HG03159 (cell line): ENCODE results near the gene NPAS3.

Source experiments
- ATAC-seq: cut with Tn5 transposase; IDR thresholded peaks from one replicate; pipeline ENCODE4 v1.9.1; 2021; ENCODE audit warnings: mild to moderate bottlenecking, moderate library complexity; ENCODE audit not compliant: unreplicated experiment

The NPAS3 gene

GRCh38 chr14:33460164-33460563, 521.5 kb downstream of the NPAS3 start:
- ATAC-seq: no peak

- no peak for ATAC-seq
Measured at GRCh38 chr14:33461036-33461435, 522.4 kb downstream of the NPAS3 start.

DNA sequence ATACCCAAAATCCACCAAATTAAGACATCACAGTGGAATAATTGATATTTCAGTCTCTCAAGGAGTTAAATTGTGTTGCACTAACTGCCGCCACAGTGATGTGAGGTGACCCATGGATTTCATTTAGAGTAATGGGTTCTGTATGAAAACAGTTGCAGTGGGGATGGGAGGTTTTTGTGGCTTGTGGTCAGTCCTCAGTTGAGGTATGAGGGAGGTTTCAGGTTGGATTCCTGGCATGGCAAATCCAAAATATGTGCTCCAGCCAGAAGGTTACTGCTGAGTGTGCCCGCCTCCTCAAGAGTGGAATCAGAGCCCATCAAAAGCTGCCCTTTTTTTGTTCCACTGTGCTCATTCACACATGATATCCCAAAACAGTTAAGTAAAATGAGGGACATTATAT, 525.1 kb downstream of the NPAS3 start:
- ATAC-seq: no peak

GRCh38 chr14:33464254-33464962, 525.7 kb downstream of the NPAS3 start:
- ATAC-seq: no peak

DNA sequence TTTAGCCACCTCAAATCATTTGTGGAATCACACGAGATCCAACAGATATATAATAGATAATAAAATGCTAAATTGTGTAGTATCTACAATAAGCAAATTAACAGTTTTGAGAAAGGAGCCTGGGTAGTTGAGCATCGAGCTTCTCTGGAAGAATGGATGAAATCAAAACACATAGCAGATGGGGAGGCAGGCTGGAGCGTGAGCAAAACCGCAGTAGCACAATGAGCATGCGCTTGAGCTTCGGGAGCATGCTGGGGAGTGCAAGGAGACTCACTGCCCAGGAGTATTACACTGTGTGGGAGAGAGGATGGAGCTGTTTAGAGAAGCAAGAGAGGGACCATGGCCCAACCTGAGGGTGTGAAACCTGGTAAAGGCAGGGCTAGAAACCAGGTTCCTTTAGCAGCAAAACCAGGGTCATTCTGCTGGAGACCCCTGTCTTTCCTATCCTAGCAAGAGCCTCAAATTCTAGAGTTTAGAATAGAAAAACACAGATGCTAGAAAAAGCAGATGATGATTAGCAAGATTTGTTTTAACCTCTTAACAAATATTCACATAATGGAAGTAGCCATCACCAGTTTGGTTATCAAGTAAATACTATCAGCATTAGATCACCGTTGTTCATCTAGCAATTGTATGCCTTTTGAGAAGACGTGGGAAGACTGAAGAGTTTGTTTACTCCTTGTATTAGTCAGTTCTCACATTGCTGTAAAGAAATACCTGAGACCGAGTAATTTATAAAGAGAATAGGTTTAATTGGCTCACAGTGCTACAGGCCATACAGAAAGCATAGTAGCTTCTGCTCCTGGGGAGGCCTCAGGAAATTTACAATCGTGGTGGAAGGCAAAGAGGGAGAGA, 527.4 kb downstream of the NPAS3 start:
- no peak for ATAC-seq

DNA sequence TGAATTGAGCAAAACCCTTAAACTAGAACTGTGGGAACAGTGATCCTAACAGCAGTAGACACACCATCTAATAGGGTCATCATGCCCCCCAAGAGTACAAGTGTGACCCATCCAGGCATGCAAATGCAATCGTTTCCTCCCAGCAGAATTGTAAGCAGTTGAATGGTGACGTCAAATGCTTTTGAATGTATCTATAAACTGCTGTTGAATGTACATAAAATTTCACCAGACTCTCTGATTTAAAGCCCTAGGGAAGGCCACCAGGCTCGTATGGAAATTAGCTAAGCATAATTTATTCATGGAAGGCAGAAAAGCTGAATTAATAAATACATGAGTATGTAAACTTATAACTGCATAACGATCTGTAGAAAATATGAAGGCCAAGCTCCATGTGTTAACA, 529.3 kb downstream of the NPAS3 start:
- ATAC-seq: no peak

DNA sequence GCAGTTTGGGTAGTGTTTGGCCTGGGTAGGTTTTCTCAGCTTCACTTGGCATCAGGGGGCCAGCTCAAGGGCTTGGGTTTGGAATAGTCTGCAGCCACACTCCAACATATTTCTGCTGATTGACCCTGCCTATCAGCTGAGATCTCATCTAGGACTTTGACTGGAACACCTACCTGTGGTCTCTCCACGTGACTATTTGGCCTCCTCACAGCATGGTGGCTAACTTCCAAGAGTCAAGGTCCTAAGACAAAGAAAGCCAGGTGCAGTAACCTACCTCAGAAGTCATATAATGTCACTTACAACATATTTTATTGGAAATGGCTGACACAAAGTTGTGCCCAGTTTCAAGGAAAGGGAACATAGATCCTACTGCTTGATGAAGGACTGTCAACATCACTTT, 531.2 kb downstream of the NPAS3 start:
- ATAC-seq: no peak

DNA sequence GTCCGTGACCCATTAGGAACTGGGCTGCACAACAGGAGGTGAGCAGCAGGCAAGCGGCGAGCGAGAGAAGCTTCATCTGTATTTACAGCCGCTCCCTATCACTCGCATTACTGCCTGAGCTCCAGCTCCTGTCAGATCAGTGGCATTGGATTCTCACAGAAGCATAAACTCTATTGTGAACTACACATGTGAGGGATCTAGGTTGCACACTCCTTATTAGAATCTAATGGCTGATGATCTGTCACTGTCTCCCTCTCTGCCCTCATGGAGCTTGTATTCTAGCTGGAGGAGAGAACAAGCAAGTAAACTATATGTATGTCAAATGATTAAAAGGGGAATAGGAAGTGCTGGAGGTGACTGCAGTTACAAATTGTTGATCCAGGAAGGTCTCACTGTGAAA, 533.1 kb downstream of the NPAS3 start:
- ATAC-seq: no peak

DNA sequence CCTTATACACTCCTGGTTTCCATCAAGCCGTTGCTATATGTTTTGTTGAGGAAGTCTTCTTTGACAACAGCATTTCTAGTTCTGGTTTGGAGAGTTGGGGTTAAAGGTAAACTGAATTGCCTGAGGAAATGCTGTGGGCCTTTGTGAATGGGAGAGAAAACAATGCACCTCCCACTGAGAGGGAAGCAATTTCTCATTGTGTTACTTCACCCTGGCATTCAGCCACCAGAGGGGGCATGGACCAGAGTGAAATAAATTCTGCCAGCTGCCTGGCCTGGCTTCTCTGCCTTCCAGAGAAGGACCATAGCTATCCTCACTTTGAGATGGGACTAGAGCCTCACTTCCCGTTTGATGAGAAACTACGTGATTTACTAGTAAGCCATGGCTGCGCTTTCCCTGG, 536.9 kb downstream of the NPAS3 start:
- ATAC-seq: no peak

DNA sequence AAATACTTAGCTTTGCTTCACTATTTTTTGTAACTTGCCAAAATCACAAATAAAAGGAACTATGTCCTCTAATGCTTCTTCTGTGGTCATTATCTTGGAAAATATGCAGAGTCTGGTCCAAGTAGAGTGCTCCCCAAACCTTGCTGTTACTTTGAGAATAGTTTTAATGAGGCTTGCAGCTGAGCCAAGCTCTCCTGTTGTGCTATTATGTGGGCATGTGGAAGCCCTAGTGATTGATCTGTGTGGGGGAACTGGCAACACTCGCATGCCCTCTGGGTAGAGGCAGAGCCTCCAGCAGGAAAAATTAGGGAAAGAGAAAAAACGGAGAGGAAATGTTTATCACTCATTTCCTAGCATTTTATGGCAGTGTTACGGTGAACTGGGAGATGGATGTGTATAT, 539.1 kb downstream of the NPAS3 start:
- ATAC-seq: no peak

GRCh38 chr14:33480071-33480886, 541.6 kb downstream of the NPAS3 start:
- no peak for ATAC-seq

- no peak for ATAC-seq
Measured at GRCh38 chr14:33480887-33481184, 542.2 kb downstream of the NPAS3 start.

- ATAC-seq: no peak
Measured at GRCh38 chr14:33483110-33483509, 544.4 kb downstream of the NPAS3 start.

DNA sequence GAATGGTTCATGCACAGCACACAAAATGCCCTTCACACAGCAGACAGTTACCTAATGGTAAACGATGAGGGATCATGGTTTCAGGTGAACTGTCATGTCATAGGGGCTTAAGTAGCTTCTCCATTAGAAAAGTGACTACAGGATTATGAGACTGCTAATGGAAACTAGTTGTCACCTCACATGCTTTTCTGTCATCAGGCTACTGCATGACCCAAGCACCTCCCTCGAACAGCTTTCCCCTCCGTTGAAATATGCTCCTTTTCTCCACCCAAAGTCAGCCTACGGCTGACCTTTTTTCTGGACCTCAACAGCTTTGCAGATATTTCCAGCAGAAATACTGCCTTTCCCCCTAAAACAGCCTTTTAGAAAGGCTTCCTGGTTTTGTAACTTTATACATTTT, 544.9 kb downstream of the NPAS3 start:
- no peak for ATAC-seq

DNA sequence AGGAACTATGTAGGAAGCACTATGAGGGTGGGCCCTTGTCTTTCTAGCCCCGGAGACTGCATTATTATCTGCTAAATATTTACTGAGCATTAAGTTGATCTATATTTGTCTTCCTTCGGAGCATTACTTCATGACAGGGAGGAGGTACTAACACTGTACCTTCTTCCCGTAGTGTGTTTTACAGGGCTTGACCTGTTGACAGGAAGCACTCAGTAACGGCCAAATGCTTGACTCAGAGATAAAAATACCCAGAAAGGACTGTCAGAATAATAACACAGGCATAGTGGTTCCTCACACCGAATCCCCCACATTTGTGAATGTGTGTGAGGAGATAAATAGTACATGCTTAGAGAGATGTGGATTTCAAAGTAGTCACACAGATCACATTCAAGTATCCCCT, 545.6 kb downstream of the NPAS3 start:
- ATAC-seq: no peak

- ATAC-seq: no peak
Measured at GRCh38 chr14:33486332-33486890, 547.7 kb downstream of the NPAS3 start.

DNA sequence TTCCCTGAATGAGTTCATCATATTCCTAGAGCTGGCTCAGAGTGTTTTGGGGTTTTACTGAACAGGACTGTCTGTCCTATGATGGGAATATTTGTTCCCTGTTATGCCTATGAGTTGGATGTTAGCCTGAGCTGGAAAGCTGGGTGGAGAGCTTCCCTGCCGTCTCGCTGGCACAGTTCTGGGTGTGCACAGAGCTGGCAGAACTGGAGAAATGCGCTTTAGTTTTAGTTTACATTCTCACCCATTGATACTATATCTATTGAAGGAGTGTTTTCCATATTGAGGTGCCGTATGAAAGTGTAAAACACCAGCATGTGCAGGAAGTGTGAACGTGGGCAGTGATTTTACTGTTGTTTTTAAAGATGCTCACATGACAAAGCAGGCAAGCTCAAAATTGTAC, 549.9 kb downstream of the NPAS3 start:
- no peak for ATAC-seq

DNA sequence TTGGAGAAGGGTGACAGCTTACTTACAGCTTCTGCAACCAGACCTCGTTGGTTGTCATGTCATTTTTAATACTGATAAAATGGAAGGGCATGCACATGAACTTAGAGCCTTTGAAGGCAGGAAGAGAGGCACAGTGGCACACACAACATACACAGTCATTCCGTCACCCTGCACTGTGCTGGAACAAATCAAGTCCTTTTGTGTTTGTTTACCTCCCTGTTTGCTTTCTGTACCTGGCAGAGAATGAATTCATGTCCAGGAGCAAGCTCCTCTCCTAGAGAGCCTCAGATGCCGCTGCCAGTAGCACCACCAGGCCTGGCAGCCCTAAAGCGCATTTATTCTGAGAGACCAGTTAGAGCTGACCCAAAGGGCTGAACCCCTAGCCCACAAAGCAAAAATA, 551.9 kb downstream of the NPAS3 start:
- no peak for ATAC-seq

DNA sequence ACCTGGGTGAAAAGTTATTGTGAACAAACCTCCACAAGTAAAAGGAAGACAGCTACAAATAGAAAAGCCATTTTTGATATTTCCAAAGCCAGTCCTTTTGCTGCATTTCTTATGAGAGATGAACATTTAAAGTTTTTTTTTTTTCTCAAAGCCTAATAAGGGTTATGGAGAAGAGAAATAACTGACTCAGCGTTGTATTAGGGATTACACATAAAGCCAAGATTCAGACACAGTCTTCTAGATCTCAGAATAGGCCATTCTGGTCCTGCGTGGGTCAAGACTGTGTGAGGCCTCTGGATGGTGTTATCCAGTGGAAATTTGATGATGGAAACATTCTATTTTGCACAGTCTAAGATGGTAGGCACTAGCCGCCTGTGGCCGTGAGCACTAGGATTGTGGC, 552.4 kb downstream of the NPAS3 start:
- no peak for ATAC-seq

GRCh38 chr14:33492491-33492890, 553.8 kb downstream of the NPAS3 start:
- ATAC-seq: no peak

- no peak for ATAC-seq
Measured at GRCh38 chr14:33493266-33493665, 554.6 kb downstream of the NPAS3 start.
